SK-N-SH treated with all-trans-retinoic acid at 6 μM for 48 hours (cell line): ENCODE measurements around the gene SLX4IP.

Experiments
- CSDC2 ChIP-seq: fragments of 250-450 bp; sonication (Bioruptor Pico); IDR thresholded peaks from 2 replicates; pipeline ENCODE4 v1.5.0; 2020; ENCODE audit warnings: mild to moderate bottlenecking, moderate library complexity
- ISL1 ChIP-seq: fragments of 250-450 bp; sonication (Bioruptor Pico); IDR thresholded peaks from 2 replicates; pipeline ENCODE4 v2.1.2; 2022; ENCODE audit warnings: mild to moderate bottlenecking, moderate library complexity
- TOX ChIP-seq: fragments of 250-450 bp; sonication (Bioruptor Pico); IDR thresholded peaks from 2 replicates; pipeline ENCODE4 v1.8.0; 2021; ENCODE audit warnings: mild to moderate bottlenecking, moderate library complexity, borderline replicate concordance
- ZC3H10 ChIP-seq: fragments of 250-450 bp; sonication (Bioruptor Pico); IDR thresholded peaks from 2 replicates; pipeline ENCODE4 v1.5.1; 2021; ENCODE audit warnings: mild to moderate bottlenecking, moderate library complexity
- ZNF70 ChIP-seq: fragments of 450-650 bp; formaldehyde crosslinking; IDR thresholded peaks from 2 replicates; pipeline ENCODE4 v1.5.0; 2020; ENCODE audit warnings: mild to moderate bottlenecking, moderate library complexity
- ZNF8 ChIP-seq: fragments of 450-650 bp; formaldehyde crosslinking; IDR thresholded peaks from 2 replicates; pipeline ENCODE4 v1.5.0; 2020; ENCODE audit warnings: mild to moderate bottlenecking, moderate library complexity
- TF ChIP-seq, protein P1 (sequence below): fragments of 250-450 bp; sonication (Bioruptor Pico); IDR thresholded peaks from 2 replicates; pipeline ENCODE4 v1.8.0; 2021; ENCODE audit warnings: low read depth, mild to moderate bottlenecking, moderate library complexity, borderline replicate concordance
- TF ChIP-seq, protein P2 (sequence below): fragments of 250-450 bp; sonication (Bioruptor Pico); IDR thresholded peaks from 2 replicates; pipeline ENCODE4 v1.5.1; 2021; ENCODE audit warnings: mild to moderate bottlenecking, moderate library complexity

DNA sequence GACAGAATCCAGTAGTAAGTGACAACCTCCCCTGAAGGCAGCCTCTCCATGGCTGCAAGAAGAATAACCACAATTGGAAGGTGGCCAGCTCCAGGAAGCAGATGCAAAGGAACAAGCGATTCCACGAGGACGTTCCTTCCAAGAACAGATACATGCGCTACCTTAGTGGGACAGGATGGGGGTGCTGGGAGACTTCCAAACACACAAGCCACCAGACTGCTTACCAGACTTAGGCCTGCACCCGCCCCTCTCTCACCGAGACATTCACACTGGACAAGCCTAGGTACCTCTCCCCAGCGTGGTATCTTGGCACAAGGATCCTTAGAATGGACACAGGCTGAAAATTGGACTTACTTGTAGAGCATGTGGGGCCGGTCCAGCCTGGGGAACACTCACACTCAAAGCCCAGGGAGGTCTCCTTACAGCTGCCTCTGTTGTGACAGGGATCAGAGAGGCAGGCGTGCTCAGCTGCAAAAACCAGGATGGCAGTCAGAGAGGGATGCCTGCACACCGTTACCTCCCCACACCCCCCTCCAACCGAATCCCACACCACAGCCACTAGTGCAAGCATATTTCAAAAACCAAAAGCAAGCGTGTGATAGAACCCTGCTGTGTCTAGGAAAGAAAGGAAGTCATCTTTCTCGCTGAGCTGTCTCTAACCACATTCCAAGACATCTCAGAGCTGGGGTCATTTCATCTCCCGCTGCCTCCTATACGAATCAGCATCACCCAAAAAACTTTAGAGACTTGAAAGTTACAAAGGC lies 216.3 kb downstream of the SLX4IP start:
- TF ChIP-seq, protein P1, sequence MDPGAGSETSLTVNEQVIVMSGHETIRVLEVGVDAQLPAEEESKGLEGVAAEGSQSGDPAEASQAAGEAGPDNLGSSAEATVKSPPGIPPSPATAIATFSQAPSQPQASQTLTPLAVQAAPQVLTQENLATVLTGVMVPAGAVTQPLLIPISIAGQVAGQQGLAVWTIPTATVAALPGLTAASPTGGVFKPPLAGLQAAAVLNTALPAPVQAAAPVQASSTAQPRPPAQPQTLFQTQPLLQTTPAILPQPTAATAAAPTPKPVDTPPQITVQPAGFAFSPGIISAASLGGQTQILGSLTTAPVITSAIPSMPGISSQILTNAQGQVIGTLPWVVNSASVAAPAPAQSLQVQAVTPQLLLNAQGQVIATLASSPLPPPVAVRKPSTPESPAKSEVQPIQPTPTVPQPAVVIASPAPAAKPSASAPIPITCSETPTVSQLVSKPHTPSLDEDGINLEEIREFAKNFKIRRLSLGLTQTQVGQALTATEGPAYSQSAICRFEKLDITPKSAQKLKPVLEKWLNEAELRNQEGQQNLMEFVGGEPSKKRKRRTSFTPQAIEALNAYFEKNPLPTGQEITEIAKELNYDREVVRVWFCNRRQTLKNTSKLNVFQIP (CRISPR knock-in tag) = no peak
- TF ChIP-seq TOX (CRISPR knock-in tag) (no peak), ZNF70 (CRISPR knock-in tag) (no peak), CSDC2 (CRISPR knock-in tag) (no peak), ZC3H10 (CRISPR knock-in tag) (no peak), ZNF8 (CRISPR knock-in tag) (no peak), ISL1 (CRISPR knock-in tag) (no peak)
- TF ChIP-seq, protein P2, sequence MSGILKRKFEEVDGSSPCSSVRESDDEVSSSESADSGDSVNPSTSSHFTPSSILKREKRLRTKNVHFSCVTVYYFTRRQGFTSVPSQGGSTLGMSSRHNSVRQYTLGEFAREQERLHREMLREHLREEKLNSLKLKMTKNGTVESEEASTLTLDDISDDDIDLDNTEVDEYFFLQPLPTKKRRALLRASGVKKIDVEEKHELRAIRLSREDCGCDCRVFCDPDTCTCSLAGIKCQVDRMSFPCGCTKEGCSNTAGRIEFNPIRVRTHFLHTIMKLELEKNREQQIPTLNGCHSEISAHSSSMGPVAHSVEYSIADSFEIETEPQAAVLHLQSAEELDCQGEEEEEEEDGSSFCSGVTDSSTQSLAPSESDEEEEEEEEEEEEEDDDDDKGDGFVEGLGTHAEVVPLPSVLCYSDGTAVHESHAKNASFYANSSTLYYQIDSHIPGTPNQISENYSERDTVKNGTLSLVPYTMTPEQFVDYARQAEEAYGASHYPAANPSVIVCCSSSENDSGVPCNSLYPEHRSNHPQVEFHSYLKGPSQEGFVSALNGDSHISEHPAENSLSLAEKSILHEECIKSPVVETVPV (CRISPR knock-in tag) = no peak
